Limb (tissue), 2 donors: ENCODE measurements around the gene EID2B.

Experiments
- DNase-seq, 2 donors: peaks; one replicate each; pipeline ENCODE4 v3.0.0-alpha.2; 2016; ENCODE audit errors: extremely low spot score in 2 of 2

Gene EID2B

DNA sequence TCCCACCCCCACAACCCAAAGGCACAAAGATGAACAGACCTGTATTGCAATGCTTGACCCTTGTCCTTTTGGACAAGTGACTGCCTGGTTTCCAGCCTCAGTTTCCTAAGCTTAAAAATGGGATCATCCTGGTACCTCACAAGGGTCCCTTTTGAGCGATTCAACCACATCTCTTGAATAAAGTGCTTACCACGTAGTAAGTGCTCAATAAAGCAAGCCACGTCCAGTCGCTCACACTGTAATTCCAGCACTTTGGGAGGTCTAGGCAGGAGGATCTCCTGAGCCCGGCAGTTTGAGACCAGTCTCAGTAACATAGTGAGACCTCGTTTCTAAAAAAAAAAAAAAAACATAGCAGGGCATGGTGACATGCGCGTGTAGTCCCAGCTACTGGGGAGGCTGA lies 32.7 kb downstream of the EID2B start:
- DNase-seq = no peak

DNA sequence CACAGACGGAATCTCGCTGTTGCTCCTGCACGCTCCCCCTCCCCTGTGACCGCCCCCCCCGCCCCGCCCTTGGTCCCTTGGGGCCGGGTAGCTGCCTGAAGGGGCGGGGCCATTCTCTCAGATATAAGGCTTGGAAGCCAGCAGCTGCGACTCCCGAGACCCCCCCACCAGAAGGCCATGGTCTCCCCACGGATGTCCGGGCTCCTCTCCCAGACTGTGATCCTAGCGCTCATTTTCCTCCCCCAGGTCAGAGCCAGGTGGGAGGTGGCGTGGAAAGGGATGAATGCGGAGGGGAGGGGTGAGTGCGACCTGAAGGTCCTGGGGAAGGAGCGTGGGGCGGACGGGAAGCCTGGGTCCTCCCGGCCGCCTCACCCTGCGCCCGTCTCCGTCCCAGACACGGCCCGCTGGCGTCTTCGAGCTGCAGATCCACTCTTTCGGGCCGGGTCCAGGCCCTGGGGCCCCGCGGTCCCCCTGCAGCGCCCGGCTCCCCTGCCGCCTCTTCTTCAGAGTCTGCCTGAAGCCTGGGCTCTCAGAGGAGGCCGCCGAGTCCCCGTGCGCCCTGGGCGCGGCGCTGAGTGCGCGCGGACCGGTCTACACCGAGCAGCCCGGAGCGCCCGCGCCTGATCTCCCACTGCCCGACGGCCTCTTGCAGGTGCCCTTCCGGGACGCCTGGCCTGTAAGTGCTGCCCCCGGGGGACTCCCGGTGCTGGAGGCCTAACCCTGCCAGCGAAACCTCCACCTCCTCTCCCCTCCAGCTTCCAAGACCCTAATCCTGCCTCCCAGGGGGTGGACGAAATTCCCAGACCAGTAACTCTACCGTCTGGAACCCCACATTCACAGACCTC lies 33.6 kb downstream of the EID2B start, which contains the start of gene DLL3:
DLL3 (plus strand) TSS at position 150 of the 845 bp plus-strand sequence; CDS start at position 178, 28 bp downstream.
- DNase-seq = peak in 1 of 2 donors; percentile 71

- DNase-seq = peak; percentile 28 to 78
These were observed 34.5 kb downstream of the EID2B start for GRCh38 chr19:39497996-39498797.

DNA sequence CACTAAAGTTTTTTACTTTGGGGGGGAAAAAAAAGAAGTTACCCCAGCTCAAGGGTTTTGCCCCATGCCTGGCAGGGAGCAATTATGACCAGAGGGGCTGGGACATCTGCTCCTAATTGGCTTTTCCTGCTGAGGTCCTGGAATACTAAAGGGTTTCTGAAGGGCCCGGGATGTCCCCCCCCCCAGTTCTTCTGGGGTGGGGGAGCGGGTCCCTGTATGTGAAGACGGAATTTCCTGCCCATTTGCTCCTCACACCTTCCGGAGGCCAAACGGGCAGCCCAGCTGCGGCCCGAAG lies 35.0 kb downstream of the EID2B start:
- DNase-seq = no peak

DNA sequence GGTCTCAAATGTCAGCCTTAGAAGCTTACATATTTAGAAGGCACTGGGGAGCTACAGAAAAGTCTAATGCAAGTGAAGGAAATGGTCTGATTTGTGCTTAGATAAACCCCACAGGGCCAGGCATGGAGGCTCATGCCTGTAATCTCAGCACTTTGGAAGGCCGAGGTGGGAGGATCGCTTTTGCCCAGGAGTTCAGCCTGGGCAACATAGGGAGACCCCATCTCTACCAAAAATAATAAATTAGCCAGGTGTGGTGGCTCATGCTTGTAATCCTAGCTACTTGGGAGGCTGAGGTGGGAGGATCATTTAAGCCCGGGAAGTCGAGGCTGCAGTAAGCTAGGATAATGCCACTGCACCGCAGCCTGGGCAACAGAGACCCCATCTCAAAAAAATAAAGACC lies 36.6 kb downstream of the EID2B start:
- no peak for DNase-seq

DNA sequence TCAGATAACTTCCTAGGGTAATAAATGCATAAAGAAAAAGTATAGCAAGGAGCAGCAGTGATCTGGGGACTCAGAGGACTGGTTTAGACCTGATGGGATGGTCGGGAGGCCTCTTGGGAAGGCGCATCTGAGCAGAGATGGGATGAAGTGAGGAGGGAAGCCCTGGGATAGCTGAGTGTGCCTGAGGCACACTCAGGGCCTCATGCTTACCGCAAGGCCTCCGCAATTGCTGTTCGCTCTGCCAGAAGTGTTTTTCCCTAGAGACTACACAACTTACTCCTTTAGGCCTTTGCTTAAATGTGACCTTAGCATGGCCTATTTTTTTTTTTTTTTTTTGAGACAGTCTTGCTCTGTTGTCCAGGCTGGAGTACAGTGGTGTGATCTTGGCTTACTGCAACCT lies 38.0 kb downstream of the EID2B start:
- DNase-seq = no peak

DNA sequence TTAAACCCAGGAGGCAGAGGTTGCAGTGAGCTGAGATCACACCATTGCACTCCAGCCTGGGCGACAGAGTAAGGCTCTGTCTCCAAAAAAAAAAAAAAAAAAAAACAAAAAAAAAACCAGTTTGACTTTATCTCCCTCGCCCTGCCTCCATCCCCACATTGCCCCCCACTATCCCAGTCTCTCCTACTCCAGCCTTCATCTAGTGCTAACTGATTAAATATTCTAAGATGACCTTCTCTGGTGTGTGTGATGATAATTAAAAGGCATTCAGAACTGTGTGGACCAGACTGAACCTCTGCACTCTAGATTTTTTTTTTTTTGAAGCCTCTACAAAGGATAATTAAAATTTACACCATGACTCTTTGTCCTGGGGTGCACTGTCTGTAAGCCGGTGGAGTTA lies 39.9 kb downstream of the EID2B start:
- DNase-seq = no peak

- DNase-seq = no peak
These were observed 40.4 kb downstream of the EID2B start for GRCh38 chr19:39492225-39492624.

GRCh38 chr19:39489756-39490155 lies 42.9 kb downstream of the EID2B start:
- DNase-seq = no peak

DNA sequence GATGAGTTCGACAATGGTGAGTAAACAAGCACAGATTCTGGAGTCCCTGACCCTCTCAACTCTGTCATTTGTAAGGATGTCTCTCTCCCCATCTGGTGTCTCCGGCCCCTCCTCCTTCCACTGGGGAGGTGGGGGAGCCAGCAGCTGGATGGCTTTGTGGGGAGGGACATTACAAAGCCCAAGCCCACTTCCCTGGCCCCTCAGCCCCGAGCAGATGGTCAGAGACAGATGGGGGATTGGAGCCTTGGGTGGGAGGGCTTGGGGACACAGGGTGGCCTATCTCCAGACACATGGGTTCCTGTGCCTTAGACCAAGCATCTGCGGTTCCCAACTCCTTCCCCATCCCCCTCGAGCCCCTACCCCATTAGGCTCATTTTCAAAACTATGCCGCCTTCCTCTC lies 49.5 kb downstream of the EID2B start:
- no peak for DNase-seq

DNA sequence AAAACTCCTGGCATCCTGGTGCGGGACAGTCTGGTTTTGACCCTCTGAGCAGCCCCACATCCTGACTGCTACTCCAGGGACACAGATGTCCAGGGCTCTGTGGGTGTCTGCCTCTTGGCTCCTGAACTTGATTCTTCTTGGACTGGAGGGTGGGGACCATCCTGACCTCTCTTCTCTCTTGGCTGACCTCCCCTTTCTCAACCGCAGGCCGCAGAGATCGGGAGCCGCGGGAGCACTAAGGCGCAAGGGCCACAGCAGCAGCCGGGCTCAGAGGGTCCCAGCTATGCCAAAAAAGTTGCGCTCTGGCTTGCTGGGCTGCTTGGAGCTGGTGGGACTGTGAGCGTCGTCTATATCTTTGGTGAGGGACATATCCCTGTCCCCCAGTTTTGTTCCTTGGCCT lies 51.0 kb downstream of the EID2B start:
- no peak for DNase-seq

DNA sequence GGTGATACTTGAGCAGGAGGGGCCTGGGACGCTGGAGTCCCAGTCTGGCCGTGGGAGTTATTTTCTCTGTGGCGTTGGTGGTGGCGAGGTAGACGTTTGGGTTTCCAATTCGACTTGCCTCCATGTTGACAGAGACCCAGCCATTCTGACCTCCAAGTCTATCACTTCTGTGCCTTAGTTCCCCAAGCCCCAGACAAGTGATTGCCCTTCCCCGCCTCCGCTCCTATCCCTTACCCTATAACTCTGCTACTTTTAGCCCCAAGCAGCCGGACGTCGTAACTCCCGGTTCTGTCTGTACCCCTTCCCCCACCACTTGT lies 51.5 kb downstream of the EID2B start:
- no peak for DNase-seq
